ENCODE results near the gene ATP1B3.
A peak's percentile ranks its signal among the peaks of the same experiment; 100 is the strongest.
"Not testable (repeated sequence)": the region's sequence is repeated elsewhere in the genome, so short reads cannot be mapped to it uniquely, and the experiment has no call there.

The ATP1B3 gene

DNA sequence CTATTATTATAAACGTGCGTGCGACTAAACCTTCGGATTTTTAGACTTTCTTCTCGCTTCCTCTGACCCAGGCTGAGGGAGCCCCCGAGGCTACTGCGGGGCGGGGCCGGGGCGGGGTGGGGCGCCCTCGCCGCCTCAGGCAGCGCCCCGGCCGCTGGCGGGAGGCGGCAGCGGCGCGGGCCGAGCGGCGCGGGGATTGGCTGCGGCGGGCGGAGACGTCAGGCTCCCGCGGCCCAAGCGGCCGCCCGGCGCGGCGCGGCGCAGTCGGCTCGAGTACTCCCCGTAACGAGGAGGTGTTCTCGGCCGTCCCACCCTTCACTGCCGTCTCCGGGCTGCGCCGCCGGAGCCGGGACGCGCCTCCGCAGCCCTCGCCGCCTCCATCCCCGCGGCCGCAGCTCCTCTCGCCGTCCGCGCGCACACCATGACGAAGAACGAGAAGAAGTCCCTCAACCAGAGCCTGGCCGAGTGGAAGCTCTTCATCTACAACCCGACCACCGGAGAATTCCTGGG, at the start of gene ATP1B3:
Gene ATP1B3, plus strand, starts transcription at position 263 of the 510 bp plus-strand sequence. Its CDS starts 159 bp downstream, at position 422.
- peak; percentile 65 for DNase-seq

GRCh38 chr3:141828487-141828886, 48.0 kb upstream of the ATP1B3 start:
- DNase-seq: no peak

GRCh38 chr3:141828890-141829289, 47.6 kb upstream of the ATP1B3 start:
- DNase-seq: no peak

GRCh38 chr3:141830508-141830907, 45.9 kb upstream of the ATP1B3 start:
- no peak for DNase-seq

DNA sequence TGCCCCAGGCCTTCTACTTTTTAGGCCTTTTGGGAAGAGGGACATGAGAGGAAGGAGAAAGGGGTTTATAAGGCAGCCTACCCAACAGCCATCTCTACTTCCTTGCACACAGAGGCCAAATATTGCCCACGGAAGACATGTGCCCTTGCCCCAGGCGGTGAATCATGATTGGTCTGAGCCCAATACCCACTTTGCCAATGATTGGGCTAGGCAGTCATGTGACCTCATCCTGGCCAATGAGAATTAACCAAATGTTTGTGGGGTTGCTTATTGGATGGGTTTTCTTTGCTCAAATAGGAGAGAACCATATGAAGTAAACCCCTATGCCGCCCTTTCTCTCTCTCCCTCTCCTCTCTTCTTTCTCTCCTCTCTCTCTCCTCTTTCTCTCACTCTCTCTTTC, 42.2 kb upstream of the ATP1B3 start:
- DNase-seq: no peak

GRCh38 chr3:141835557-141836229, 40.8 kb upstream of the ATP1B3 start:
- DNase-seq: no peak

DNA sequence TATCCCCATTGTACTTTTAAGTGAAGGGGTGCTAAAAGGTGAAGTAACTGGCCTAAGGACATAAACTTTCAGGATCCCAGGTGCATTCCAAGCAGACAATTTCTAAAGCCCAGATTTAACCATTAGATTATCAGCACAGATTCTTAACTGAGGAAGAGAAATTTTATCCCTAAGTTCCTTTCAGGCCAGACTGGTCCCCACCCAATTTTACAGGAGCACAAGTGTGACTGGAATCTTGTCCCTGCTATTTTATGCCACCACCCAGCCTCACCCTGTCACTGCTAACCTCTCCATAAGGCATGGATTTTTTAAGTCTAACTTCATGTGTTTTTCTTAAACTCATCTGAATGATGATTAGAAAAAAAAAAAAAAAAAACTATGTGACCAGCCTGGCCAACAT, 37.1 kb upstream of the ATP1B3 start:
- DNase-seq: no peak

GRCh38 chr3:141840737-141841544, 35.5 kb upstream of the ATP1B3 start:
- no peak for DNase-seq

DNA sequence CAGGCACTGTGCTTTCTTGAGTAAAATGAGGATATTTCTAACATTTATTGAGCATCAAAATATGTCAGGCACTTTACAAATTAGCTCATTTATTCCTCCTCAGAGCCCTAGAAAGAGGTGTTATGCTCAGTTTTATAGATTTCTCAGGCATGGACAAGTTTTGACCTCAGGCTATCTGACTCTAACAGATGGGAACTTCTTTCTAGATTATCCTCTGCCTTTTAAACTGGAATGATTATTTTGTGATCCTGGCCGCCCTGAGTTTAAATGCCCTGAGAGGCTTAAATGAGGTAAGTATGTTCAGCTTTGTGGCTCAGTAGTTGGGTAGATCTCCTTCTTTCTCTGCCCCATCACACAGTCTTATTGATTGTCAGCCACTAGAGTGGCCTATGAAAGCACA, 32.3 kb upstream of the ATP1B3 start:
- DNase-seq: no peak

- no peak for DNase-seq
Measured at GRCh38 chr3:141844812-141845211, 31.6 kb upstream of the ATP1B3 start.

GRCh38 chr3:141845407-141846049, 30.9 kb upstream of the ATP1B3 start:
- no peak for DNase-seq

- DNase-seq: no peak
Measured at GRCh38 chr3:141846050-141846433, 30.4 kb upstream of the ATP1B3 start.

DNA sequence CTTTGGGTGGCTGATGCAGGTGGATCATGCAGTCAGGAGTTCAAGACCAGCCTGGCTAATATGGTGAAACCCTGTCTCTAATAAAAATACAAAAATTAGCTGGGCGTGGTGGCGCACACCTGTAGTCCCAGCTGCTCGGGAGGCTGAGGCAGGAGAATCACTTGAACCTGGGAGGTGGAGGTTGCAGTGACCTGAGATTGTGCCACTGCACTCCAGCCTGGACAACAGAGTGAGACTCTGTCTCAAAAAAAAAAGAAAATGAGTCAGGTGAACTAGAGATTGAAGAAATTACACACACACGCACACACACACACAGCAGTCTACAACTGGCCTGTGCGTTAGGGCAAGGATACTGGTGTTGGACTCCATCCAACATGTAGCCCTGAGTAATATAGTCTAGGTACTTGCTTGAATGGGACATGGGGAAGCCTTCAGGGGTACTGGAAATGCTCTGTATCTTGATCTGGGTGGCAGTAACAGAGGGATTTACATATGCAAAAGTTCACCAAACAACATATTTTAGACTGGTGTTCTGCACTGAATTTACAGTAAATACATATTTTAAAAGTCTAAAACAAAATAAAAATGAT, 28.2 kb upstream of the ATP1B3 start:
- DNase-seq: not testable (repeated sequence)

DNA sequence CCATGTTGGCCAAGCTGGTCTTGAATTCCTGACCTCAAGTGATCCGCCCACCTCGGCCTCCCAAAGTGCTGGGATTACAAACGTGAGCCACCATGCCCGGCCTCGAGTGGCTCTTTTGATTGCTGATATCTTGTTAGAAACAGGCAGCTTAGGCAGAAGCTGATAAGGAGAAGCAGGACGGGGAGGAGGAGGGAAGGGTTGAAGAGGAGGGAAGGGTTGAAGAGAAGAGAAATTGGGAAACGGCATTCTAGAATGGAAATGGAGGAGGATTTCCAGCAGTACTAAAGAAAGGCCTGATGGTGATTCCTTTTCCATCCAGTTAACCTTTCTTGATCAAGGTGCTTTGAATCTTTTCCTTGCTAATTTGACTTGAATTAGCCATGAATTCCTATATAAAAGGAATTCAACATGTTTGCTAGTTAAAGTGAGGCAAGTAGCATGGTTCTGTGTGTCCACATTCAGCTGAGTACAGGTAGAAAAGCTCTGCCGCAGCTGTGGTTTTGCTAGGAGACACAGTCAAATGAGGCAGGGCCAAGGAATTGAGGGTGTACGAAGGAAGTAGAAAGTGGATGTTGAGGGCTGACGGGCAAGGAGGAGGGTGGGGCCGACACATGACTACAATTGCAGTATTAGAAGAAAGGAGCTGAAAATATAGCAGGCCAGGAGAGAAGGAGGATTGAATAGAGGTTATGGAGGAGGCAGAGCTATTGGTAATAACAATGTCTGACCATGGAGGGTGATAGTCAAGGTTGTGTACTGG, 27.2 kb upstream of the ATP1B3 start:
- no peak for DNase-seq

DNA sequence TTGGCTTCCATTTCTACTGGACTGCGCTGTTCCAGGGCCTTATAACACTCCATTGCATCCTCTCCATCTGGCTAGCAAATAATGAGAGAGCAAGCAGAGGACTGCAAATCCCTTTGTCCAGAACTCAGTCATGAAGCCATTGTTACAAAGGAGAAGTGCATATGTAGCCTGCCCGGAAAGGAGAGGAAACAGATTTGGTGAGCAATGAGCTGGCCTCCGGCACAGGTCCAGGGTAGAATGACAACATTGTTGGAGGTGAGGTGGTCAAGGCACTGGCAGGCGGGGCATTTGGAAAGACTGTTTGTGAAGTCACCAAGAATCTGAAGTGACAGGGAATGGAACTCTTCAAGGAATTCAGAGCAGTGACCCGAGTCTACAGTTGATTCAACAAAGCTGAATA, 25.0 kb upstream of the ATP1B3 start:
- no peak for DNase-seq

DNA sequence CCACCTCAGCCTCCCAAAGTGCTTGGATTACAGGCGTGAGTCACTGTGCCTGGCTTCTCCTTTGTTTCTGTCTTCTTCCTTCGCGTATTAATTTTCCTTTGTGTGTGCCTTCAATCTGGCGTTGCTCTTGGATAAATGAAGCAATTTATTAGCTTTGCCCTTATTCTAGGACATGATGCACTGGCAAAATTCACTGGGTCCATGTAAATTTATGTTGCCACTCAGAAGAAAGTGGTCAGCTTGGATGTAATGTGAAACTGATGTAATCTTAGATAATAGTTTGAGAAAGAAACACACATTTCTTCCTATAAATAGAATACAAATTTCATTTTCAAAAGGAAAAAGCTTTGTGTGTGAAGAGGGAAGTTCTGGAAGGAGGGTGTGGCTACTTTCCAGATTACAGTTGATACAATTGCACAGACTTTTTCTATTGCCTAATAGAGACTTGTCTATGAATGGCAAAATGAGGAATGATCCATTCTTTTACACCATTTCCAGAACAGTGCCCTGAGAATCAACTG, 23.3 kb upstream of the ATP1B3 start:
- no peak for DNase-seq

DNA sequence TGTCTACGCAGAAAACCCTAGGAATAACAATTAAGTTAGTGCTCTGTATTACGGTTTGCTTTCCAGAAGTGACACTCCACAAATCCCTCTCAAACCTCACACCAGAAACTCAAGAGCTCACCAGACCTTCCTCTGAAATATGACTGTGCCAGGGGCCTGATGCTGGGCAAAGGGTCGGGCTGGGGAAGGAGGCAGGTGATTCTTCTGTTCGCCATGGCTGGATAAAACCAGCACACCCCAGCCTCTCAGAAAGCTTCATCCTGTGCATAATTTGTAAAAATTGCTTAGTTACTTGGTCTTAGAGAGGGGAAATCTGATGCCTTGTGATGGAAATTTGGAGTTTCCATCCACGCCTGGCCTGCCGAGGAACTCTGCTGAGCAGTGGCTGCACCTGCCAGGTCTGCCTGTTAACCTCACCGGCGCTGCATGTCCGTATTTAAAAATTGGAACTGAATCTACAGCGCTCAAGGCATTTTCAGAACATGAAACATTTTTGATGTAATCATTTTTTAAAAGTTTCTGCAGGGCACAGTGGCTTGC, 22.7 kb upstream of the ATP1B3 start:
- DNase-seq: no peak

DNA sequence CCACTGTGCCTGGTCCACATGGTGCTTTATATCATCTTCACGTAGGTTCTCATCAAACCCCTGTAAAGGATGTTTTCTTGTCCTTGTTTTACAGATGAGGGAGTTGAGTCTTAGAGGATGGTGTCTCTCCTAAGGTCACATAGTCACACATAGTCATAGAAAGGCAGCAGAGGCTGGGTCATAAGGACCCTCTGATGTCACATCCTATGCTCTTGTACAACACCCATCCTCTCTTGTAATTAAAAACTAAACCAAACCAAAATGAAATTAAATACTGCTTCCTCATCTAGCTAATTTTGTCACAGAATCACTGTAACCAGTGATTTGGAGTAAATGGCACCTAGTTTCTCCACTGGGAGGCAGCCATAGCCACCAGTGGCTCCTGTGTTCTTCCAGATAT, 21.8 kb upstream of the ATP1B3 start:
- no peak for DNase-seq

- DNase-seq: no peak
Measured at GRCh38 chr3:141858312-141858711, 18.1 kb upstream of the ATP1B3 start.

GRCh38 chr3:141859651-141860050, 16.8 kb upstream of the ATP1B3 start:
- DNase-seq: no peak

GRCh38 chr3:141860086-141860669, 16.3 kb upstream of the ATP1B3 start:
- no peak for DNase-seq
